GM12872 (cell line): ENCODE results near the gene ITGAV.

Source experiments
- CTCF ChIP-seq: IDR thresholded peaks from 3 replicates; pipeline ENCODE4 v1.5.1; 2011; ENCODE audit warnings: low read depth, mild to moderate bottlenecking, low read length, moderate library complexity; ENCODE audit not compliant: insufficient read depth

Gene ITGAV

DNA sequence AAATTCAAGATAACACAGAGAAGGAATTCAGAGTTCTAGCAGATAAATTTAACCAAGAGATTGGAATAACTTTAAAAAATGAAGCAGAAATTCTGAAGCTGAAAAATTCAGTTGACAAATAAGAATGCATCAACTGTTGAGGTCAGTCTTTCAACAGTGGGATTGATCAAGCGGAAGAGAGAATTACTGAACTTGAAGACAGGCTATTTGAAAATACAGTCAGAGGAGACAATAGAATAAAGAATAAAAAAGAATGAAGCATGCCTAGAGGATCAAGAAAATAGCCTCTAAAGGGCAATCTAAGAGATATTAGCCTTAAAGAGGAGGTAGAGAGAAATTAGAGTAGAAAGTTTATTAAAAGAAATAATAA is 27.7 kb upstream of the ITGAV start:
- TF ChIP-seq CTCF, result no peak

DNA sequence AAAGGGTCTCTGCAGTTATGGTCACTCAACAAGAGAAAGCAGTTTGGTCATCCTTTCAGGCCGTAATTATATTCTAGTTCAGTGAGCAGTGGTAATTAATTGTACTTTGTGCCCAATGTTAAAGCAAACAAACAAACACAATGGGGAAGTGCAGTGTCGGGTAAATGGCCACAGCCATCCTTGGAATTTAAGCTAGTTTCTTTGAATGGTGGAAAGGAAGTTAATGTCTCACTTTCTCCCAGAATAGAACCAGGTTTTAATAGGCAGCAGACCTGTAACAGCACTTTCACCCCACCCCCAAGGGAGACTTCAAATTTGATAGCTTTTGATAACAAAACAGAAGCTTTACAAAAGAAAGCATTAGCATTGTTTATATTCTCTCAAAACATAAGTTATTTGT is 20.0 kb upstream of the ITGAV start:
- TF ChIP-seq CTCF, result no peak

DNA sequence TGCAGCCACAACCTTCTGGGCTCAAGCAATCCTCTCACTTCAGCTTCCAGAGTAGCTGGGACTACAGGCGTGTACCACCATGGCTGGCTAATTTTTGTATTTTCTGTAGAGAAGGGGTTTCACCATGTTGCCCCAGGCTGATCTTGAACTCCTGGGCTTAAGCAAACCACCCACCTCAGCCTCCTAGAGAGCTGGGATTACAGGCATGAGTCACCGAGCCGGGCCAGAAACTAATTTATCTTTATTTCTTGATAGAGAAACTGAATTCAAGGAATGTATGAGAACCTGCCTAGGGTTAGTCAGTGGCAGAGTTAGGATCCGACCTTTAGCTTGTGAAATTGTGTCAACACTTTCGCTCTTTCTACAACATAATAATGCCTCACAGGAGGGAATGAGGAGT is 19.3 kb upstream of the ITGAV start:
- no peak for TF ChIP-seq CTCF

DNA sequence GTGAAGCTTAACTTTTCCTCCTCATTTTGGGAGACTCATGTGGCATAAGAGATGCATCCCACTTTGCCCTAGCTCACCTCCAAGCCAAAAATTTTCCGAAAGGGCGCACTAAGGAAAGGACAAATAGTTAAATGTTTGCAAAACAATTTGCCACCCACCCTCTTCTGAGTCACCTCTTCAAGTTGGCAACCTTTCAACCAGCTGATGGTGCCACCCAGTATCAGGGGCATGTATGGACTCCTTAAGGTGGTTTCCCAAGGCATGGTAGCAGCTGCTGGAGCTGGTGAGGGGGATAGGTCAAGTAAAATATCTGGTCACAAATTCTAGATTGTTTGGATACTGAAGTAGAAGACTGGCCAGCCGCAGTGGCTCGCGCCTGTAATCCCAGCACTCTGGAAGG is 17.2 kb upstream of the ITGAV start:
- TF ChIP-seq CTCF, result no peak

GRCh38 chr2:186573531-186573930 is 16.3 kb upstream of the ITGAV start:
- TF ChIP-seq CTCF, result no peak

GRCh38 chr2:186575302-186575701 is 14.6 kb upstream of the ITGAV start:
- TF ChIP-seq CTCF, result no peak

GRCh38 chr2:186575856-186576255 is 14.0 kb upstream of the ITGAV start:
- TF ChIP-seq CTCF, result no peak

GRCh38 chr2:186576614-186577013 is 13.2 kb upstream of the ITGAV start:
- no peak for TF ChIP-seq CTCF
